Activated CD4-positive, CD25-positive, alpha-beta regulatory T cell treated with anti-CD3 and anti-CD28 coated beads, Interleukin-2, amount 50 U/mL, for 72 hours (primary cell): ENCODE results near the gene TPD52L1.

Experiments
- DNase-seq: peaks from one replicate; pipeline ENCODE4 v3.0.0; 2021

The TPD52L1 gene

GRCh38 chr6:125212377-125212776 is 58.8 kb downstream of the TPD52L1 start:
- no peak for DNase-seq

- no peak for DNase-seq
Measured at GRCh38 chr6:125213939-125214338, 60.4 kb downstream of the TPD52L1 start.

- DNase-seq: no peak
Measured at GRCh38 chr6:125215252-125215819, 61.8 kb downstream of the TPD52L1 start.

GRCh38 chr6:125216015-125216414 is 62.4 kb downstream of the TPD52L1 start:
- DNase-seq: no peak

GRCh38 chr6:125217369-125217768 is 63.8 kb downstream of the TPD52L1 start:
- no peak for DNase-seq

- no peak for DNase-seq
Measured at GRCh38 chr6:125217992-125218391, 64.4 kb downstream of the TPD52L1 start.

- no peak for DNase-seq
Measured at GRCh38 chr6:125219361-125219895, 65.9 kb downstream of the TPD52L1 start.

GRCh38 chr6:125220712-125221111 is 67.1 kb downstream of the TPD52L1 start:
- no peak for DNase-seq

- DNase-seq: no peak
Measured at GRCh38 chr6:125222531-125223455, 69.2 kb downstream of the TPD52L1 start.

GRCh38 chr6:125224231-125224861 is 70.8 kb downstream of the TPD52L1 start:
- DNase-seq: no peak

GRCh38 chr6:125227244-125227643 is 73.7 kb downstream of the TPD52L1 start:
- no peak for DNase-seq

- DNase-seq: no peak
Measured at GRCh38 chr6:125228981-125229479, 75.5 kb downstream of the TPD52L1 start.

- no peak for DNase-seq
Measured at GRCh38 chr6:125230674-125231073, 77.1 kb downstream of the TPD52L1 start.

GRCh38 chr6:125231133-125231532 is 77.6 kb downstream of the TPD52L1 start:
- DNase-seq: no peak

- no peak for DNase-seq
Measured at GRCh38 chr6:125231574-125232343, 78.2 kb downstream of the TPD52L1 start.

- no peak for DNase-seq
Measured at GRCh38 chr6:125232466-125232865, 78.9 kb downstream of the TPD52L1 start.

- no peak for DNase-seq
Measured at GRCh38 chr6:125233202-125233601, 79.6 kb downstream of the TPD52L1 start.

- no peak for DNase-seq
Measured at GRCh38 chr6:125236536-125237327, 83.2 kb downstream of the TPD52L1 start.

- DNase-seq: no peak
Measured at GRCh38 chr6:125237764-125238163, 84.2 kb downstream of the TPD52L1 start.

- no peak for DNase-seq
Measured at GRCh38 chr6:125245109-125245508, 91.5 kb downstream of the TPD52L1 start.

GRCh38 chr6:125245523-125246264 is 92.1 kb downstream of the TPD52L1 start:
- DNase-seq: no peak
